Glutamatergic neuron (in vitro differentiated cells): Measurements from ENCODE around the gene DPH1. TPM values are rescaled to one million over a fixed set of nuclear protein-coding genes. Genes with fewer than 3 reads are reported as not detected.

Source experiments
- DNase-seq: peaks from one replicate; pipeline ENCODE4 v3.0.0; 2022
- H3K27ac Mint-ChIP-seq: one replicate; pipeline ENCODE4 v1.8.0; 2020; ENCODE audit warnings: mild to moderate bottlenecking, mixed read lengths, inconsistent platforms; ENCODE audit not compliant: unreplicated experiment
- H3K27me3 Mint-ChIP-seq: one replicate; pipeline ENCODE4 v1.8.0; 2020; ENCODE audit warnings: mild to moderate bottlenecking, moderate library complexity, mixed read lengths, inconsistent platforms; ENCODE audit not compliant: unreplicated experiment
- H3K36me3 Mint-ChIP-seq: one replicate; pipeline ENCODE4 v1.8.0; 2020; ENCODE audit warnings: mild to moderate bottlenecking, mixed read lengths, inconsistent platforms; ENCODE audit not compliant: unreplicated experiment
- H3K4me1 Mint-ChIP-seq: one replicate; pipeline ENCODE4 v1.8.0; 2020; ENCODE audit warnings: mild to moderate bottlenecking, low read depth, mixed read lengths, inconsistent platforms; ENCODE audit not compliant: unreplicated experiment
- H3K4me3 Mint-ChIP-seq: one replicate; pipeline ENCODE4 v1.8.0; 2020; ENCODE audit warnings: mild to moderate bottlenecking, mixed read lengths, inconsistent platforms; ENCODE audit not compliant: unreplicated experiment
- H3K9me3 Mint-ChIP-seq: one replicate; pipeline ENCODE4 v1.8.0; 2020; ENCODE audit warnings: mild to moderate bottlenecking, moderate library complexity, mixed read lengths, inconsistent platforms; ENCODE audit not compliant: unreplicated experiment
- CTCF ChIP-seq: fragments of 200-600 bp; sonication (generic); IDR thresholded peaks from one replicate; pipeline ENCODE4 v1.5.0; 2021; ENCODE audit not compliant: partially characterized antibody, unreplicated experiment
- microRNA-seq: library from miRNA; unstranded; fragments of <30 nt; microRNA quantifications from one replicate; pipeline ENCODE4, GENCODE V29; 2020; ENCODE audit not compliant: unreplicated experiment
- total RNA-seq: library from RNA; stranded (reverse); fragmentation: NEBNext Ultra II Directional; extraction: Animal tissue kit (Norgen Biotek cat#: 25700); gene quantifications from one replicate; pipeline ENCODE4 v1.2.1, GENCODE V29; 2021; ENCODE audit not compliant: unreplicated experiment

DPH1 gene
- total RNA-seq, 1 donor from 2014 or later = 36.4 TPM

- DNase-seq = no peak
- Mint-ChIP-seq H3K4me1 (peaks cover 39% of the 10 kb centered on the region), H3K27me3 (peaks cover 8% of the 10 kb centered on the region), H3K9me3 (peaks cover 4% of the 10 kb centered on the region), H3K36me3 (no peaks in the 10 kb centered on the region), H3K27ac (peak overlapping the region; percentile 45), H3K4me3 (peak overlapping the region; percentile 42)
- no peak for TF ChIP-seq CTCF
These were observed 61.0 kb downstream of the DPH1 start for GRCh38 chr17:2090804-2091534.

DNA sequence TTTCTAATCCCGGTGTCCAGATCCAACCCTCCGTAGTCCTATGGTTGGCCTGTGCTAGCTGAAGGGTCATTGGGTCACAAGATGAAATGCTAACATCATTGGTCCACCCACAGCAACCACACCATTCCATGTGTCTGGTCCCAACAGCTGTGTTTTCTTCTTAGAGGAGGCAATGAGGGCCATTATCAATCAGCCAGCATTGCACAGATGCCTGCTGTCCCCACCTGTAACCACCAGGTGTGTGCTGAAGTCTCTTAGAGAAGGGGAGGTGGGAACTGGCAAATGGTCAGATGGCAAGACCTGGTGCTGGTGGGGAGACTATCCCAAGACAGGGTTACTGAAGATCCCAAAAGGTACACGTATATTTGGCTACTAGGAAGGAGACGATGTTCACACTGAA, 62.3 kb downstream of the DPH1 start:
- peaks cover 8% of the 10 kb centered on the region for H3K27me3 Mint-ChIP-seq
- peaks cover 32% of the 10 kb centered on the region for H3K4me1 Mint-ChIP-seq
- no peak for TF ChIP-seq CTCF
- DNase-seq = no peak
- peaks cover 7% of the 10 kb centered on the region for H3K9me3 Mint-ChIP-seq
- H3K27ac Mint-ChIP-seq = no peak overlapping the region
- no peaks in the 10 kb centered on the region for H3K36me3 Mint-ChIP-seq
- no peak overlapping the region for H3K4me3 Mint-ChIP-seq

- H3K27ac Mint-ChIP-seq = no peak overlapping the region
- H3K27me3 Mint-ChIP-seq = peaks cover 9% of the 10 kb centered on the region
- DNase-seq = no peak
- H3K4me1 Mint-ChIP-seq = peaks cover 26% of the 10 kb centered on the region
- TF ChIP-seq CTCF = no peak
- H3K4me3 Mint-ChIP-seq = no peak overlapping the region
- no peaks in the 10 kb centered on the region for H3K36me3 Mint-ChIP-seq
- H3K9me3 Mint-ChIP-seq = peaks cover 7% of the 10 kb centered on the region
These were observed 63.4 kb downstream of the DPH1 start for GRCh38 chr17:2093349-2093748.

Small RNA genes within 50 kb of the gene (microRNA-seq; reads per million reads assigned to microRNA genes)
- gene MIR132 (295 reads per million, percentile 83 among the genes with 10 or more reads in this experiment), gene MIR212 (8.3 reads per million, percentile 44 among the genes with 10 or more reads in this experiment)

Other genes with a start within 250 kb of the DPH1 start
- gene SMYD4, start 200.3 kb upstream of the DPH1 start, total RNA-seq = 11.4 TPM
- 43.4 TPM for gene RPA1, start 200.1 kb upstream of the DPH1 start, total RNA-seq
- 50.3 TPM for gene RTN4RL1, start 4.8 kb upstream of the DPH1 start, total RNA-seq
- 16.3 TPM for gene OVCA2, start 11.9 kb downstream of the DPH1 start, total RNA-seq
- gene HIC1, start 24.9 kb downstream of the DPH1 start, total RNA-seq = 2.5 TPM